Thyroid gland (tissue), 4 donors: ENCODE data around the gene TTC16.

ENCODE experiments used
- POLR2A ChIP-seq, 2 donors: fragments of 450-650 bp; IDR thresholded peaks; one replicate each; pipeline ENCODE4 v1.6.1; 2017; ENCODE audit warnings: antibody characterized with exemption in 2 of 2, mild to moderate bottlenecking in 2 of 2, moderate library complexity in 1 of 2
- TF ChIP-seq, protein P1 (sequence below), 6 experiments: fragments of 200-600 bp in 3 of 6; fragments of 450-650 bp in 3 of 6; sonication (generic) in 3 of 6; IDR thresholded peaks; one replicate each; pipeline ENCODE4 v1.5.1; 2016 to 2019; ENCODE audit warnings: antibody characterized with exemption in 6 of 6, mild to moderate bottlenecking in 2 of 6, inconsistent platforms in 1 of 6, moderate library complexity in 1 of 6

GRCh38 chr9:127746959-127747569, 31.2 kb downstream of the TTC16 start:
- TF ChIP-seq, protein P1, sequence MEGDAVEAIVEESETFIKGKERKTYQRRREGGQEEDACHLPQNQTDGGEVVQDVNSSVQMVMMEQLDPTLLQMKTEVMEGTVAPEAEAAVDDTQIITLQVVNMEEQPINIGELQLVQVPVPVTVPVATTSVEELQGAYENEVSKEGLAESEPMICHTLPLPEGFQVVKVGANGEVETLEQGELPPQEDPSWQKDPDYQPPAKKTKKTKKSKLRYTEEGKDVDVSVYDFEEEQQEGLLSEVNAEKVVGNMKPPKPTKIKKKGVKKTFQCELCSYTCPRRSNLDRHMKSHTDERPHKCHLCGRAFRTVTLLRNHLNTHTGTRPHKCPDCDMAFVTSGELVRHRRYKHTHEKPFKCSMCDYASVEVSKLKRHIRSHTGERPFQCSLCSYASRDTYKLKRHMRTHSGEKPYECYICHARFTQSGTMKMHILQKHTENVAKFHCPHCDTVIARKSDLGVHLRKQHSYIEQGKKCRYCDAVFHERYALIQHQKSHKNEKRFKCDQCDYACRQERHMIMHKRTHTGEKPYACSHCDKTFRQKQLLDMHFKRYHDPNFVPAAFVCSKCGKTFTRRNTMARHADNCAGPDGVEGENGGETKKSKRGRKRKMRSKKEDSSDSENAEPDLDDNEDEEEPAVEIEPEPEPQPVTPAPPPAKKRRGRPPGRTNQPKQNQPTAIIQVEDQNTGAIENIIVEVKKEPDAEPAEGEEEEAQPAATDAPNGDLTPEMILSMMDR (IDR thresholded peaks at IDR 0.05) = no peak
- TF ChIP-seq POLR2A (IDR thresholded peaks at IDR 0.05) = no peak
